ENCODE data around the gene SSBP3.
"Not testable (repeated sequence)": the region's sequence is repeated elsewhere in the genome, so short reads cannot be mapped to it uniquely, and the experiment has no call there.

The SSBP3 gene

GRCh38 chr1:54244655-54245054 is 161.5 kb downstream of the SSBP3 start:
- DNase-seq (ENCODE audit: low spot score) = no peak

GRCh38 chr1:54243022-54243421 is 163.2 kb downstream of the SSBP3 start:
- no peak for DNase-seq (ENCODE audit: low spot score)

GRCh38 chr1:54241364-54241763 is 164.8 kb downstream of the SSBP3 start:
- no peak for DNase-seq (ENCODE audit: low spot score)

GRCh38 chr1:54240741-54241335 is 165.4 kb downstream of the SSBP3 start:
- DNase-seq (ENCODE audit: low spot score) = no peak

GRCh38 chr1:54239631-54240031 is 166.6 kb downstream of the SSBP3 start:
- DNase-seq (ENCODE audit: low spot score) = no peak

- DNase-seq (ENCODE audit: low spot score) = no peak
Observed at GRCh38 chr1:54239035-54239383, 167.2 kb downstream of the SSBP3 start.

- DNase-seq (ENCODE audit: low spot score) = no peak
Observed at GRCh38 chr1:54238353-54239034, 167.7 kb downstream of the SSBP3 start.

- DNase-seq (ENCODE audit: low spot score) = no peak
Observed at GRCh38 chr1:54237586-54237985, 168.6 kb downstream of the SSBP3 start.

GRCh38 chr1:54234284-54234683 is 171.9 kb downstream of the SSBP3 start:
- DNase-seq (ENCODE audit: low spot score) = no peak

- not testable (repeated sequence) for DNase-seq (ENCODE audit: low spot score)
Observed at GRCh38 chr1:54233196-54233595, 173.0 kb downstream of the SSBP3 start.

- DNase-seq (ENCODE audit: low spot score) = no peak
Observed at GRCh38 chr1:54230507-54231339, 175.5 kb downstream of the SSBP3 start.

GRCh38 chr1:54229281-54229891 is 176.8 kb downstream of the SSBP3 start:
- DNase-seq (ENCODE audit: low spot score) = peak; percentile 60

- DNase-seq (ENCODE audit: low spot score) = no peak
Observed at GRCh38 chr1:54228638-54229079, 177.5 kb downstream of the SSBP3 start.

- no peak for DNase-seq (ENCODE audit: low spot score)
Observed at GRCh38 chr1:54227891-54228310, 178.3 kb downstream of the SSBP3 start.

GRCh38 chr1:54227091-54227602 is 179.0 kb downstream of the SSBP3 start:
- DNase-seq (ENCODE audit: low spot score) = peak; percentile 45

- DNase-seq (ENCODE audit: low spot score) = no peak
Observed at GRCh38 chr1:54225986-54226559, 180.1 kb downstream of the SSBP3 start.

- DNase-seq (ENCODE audit: low spot score) = no peak
Observed at GRCh38 chr1:54225378-54225777, 180.8 kb downstream of the SSBP3 start.

- no peak for DNase-seq (ENCODE audit: low spot score)
Observed at GRCh38 chr1:54224233-54224632, 182.0 kb downstream of the SSBP3 start.

- no peak for DNase-seq (ENCODE audit: low spot score)
Observed at GRCh38 chr1:54223441-54224202, 182.6 kb downstream of the SSBP3 start.

- DNase-seq (ENCODE audit: low spot score) = no peak
Observed at GRCh38 chr1:54222711-54223110, 183.5 kb downstream of the SSBP3 start.

- DNase-seq (ENCODE audit: low spot score) = no peak
Observed at GRCh38 chr1:54221867-54222484, 184.2 kb downstream of the SSBP3 start.

All from hepatic stellate cell (primary cell).